ENCODE measurements around the gene NAPSA. TPM values are rescaled to one million over a fixed set of nuclear protein-coding genes. Genes with fewer than 3 reads are reported as not detected.

NAPSA gene
- total and polyA plus RNA-seq, 8 donors = 0.78 to 4.6 (median 2.3) TPM

DNA sequence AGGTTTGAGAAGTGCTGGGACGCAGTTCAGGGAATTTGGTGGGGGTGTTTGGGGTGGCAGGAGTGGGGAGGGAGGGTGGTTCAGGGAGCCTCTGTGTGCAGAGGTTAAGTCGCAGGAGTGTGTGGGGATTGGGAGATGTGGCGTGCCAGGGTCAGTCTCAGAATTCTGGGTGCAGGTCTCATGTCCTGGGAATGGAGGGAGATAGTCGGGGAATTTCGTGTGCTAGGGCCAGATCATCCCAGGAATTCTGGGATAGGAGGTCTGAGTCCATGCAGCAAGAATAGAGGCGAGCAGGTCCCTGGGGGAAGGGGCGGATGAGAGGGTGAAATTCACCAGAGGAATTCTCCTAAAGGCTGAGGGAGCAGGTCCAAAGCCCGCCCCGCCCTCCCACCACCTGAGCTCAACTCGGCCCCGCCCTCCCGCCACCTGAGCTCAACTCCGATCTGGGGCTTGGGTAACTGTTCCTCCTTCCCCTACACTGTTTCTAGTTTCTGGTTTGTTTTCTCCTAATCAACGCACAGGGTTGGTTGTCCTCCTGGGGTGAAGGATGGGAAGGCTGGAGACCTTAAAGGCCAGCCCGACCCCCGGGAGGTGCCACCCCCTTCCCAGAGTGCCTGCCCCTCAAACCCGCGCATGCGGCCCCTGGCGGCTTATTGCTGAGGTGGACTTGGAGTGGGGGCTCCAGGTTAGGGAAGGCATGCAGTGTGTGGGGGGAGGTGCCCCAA is 51.5 kb downstream of the NAPSA start:
- Histone ChIP-seq H3K4me3 (no peak overlapping the region), H3K4me1 (no peaks in the 10 kb centered on the region), H3K27me3 (peaks cover 0 to 6% (median 0%) of the 10 kb centered on the region in 4 donors), H3K27ac (no peak overlapping the region), H3K9me3 (no peaks in the 10 kb centered on the region), H3K36me3 (no peaks in the 10 kb centered on the region)
- 4 to 6% methylated on average over 17 to 20 of the region's 20 CpGs for whole genome bisulfite sequencing, 2 donors
- intact Hi-C loops (cut with DNase I) = no loop called here
- ATAC-seq (peak; percentile 41 to 67 (median 46)), DNase-seq (peak in 1 of 6 donors; percentile 61), FAIRE-seq (no peak)
- TF ChIP-seq, protein P1, sequence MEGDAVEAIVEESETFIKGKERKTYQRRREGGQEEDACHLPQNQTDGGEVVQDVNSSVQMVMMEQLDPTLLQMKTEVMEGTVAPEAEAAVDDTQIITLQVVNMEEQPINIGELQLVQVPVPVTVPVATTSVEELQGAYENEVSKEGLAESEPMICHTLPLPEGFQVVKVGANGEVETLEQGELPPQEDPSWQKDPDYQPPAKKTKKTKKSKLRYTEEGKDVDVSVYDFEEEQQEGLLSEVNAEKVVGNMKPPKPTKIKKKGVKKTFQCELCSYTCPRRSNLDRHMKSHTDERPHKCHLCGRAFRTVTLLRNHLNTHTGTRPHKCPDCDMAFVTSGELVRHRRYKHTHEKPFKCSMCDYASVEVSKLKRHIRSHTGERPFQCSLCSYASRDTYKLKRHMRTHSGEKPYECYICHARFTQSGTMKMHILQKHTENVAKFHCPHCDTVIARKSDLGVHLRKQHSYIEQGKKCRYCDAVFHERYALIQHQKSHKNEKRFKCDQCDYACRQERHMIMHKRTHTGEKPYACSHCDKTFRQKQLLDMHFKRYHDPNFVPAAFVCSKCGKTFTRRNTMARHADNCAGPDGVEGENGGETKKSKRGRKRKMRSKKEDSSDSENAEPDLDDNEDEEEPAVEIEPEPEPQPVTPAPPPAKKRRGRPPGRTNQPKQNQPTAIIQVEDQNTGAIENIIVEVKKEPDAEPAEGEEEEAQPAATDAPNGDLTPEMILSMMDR (IDR thresholded peaks at IDR 0.05) = no peak

DNA sequence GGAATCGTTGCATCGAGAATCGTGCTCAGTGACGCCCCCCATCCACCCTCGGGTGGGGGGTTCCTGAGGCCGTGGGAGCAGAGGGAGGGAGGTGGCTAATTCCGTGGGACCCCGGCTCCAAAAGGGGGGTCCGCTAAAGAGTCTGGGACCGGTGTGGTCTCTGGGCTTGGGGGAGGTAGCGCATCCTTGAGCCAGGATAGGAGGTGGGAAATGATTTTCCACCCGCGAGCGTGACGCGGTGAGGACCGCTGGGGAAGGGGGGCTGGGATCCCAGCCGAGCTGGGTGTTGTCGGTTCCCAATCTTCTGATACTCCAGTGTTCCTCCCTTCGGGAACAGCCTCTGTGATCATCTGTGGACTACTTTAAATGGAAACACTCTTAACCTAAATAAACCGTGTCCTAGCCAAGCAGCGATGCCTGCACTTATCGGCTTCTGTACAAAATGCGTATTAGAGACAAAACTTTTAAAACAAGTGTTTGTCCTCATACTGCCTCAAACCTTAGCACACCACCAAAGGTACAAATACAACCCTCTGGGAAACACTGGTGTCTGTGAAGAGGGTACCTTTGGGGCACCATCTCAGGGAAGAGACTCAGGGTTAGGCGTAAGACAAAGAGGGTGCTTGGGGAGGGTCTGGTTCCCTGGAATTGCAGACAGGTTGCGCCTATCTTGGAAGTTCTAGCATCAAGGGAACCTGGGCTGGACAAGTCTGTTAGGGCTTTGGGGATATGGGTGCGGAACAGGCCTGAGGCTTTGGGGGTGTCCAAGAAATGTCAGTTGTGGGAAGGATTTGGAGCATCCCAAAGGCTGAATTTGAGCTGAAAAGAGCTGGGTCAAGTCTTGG is 52.2 kb downstream of the NAPSA start:
- Histone ChIP-seq H3K4me3 (no peak overlapping the region), H3K9me3 (no peaks in the 10 kb centered on the region), H3K4me1 (no peaks in the 10 kb centered on the region), H3K27ac (no peak overlapping the region), H3K27me3 (peaks cover 0 to 6% (median 0%) of the 10 kb centered on the region in 4 donors), H3K36me3 (no peaks in the 10 kb centered on the region)
- TF ChIP-seq, protein P1 (IDR thresholded peaks at IDR 0.05) = no peak
- intact Hi-C loops (cut with DNase I) = no loop called here
- DNase-seq = peak in 1 of 6 donors; percentile 44
- WGBS, 2 donors = 7 to 9% methylated on average over 27 of the region's 27 CpGs
- no peak for FAIRE-seq
- ATAC-seq = no peak

DNA sequence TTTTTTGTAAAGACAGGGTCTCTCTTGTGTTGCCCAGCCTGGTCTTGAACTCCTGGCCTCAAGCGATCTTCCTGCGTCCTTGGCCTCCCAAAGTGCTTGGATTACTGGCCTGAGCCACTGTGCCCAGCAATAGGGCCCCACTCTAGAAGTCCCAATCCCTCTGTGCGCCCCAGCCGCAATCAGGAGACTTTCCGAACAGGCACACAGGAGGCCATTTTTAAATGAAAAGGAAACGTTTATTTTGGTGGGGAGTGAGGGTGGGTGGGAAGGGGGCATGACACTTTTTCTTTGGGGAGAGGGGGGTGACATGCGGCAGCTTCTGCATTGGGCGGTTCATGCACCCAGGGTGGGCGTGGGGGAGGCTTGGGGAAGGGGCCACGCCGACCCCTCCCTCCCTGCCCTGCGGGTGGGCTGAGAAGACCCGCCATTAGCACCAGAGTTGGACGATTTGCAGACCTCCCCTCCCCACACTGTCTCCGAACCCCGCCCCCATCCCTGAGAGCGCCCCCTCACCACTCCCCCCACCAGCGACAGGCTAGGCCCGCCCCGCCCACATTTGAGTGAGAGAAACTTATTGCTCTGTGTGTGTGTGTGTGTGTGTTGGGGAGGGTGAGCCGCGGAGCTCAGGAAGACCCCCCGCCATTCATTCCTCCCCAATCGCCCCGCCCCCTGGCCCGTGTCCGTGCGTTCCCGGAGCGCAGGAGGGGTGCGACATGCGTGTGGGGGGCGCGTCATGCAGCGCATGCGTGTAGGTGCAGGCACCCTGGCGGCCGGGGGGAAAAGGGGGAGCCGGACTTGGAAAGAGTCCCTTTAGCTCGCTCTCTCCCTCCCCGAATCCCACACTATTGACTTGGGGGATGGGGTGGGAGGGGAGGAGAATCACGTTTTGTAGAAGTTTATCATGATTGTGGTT is 53.5 kb downstream of the NAPSA start:
- no peaks in the 10 kb centered on the region for H3K9me3 ChIP-seq
- intact Hi-C loops (cut with DNase I) = no loop called here
- H3K27me3 ChIP-seq = peaks cover 0 to 6% (median 0%) of the 10 kb centered on the region in 4 donors
- no peak overlapping the region for H3K4me3 ChIP-seq
- DNase-seq (peak in 3 of 6 donors; percentile 31 to 77 (median 48)), ATAC-seq (peak in 3 of 4 donors; percentile 18 to 51 (median 49)), FAIRE-seq (no peak)
- TF ChIP-seq, protein P1 (IDR thresholded peaks at IDR 0.05) = no peak
- no peaks in the 10 kb centered on the region for H3K36me3 ChIP-seq
- no peak overlapping the region for H3K27ac ChIP-seq
- WGBS, 2 donors = 9% methylated on average over 37 to 42 of the region's 42 CpGs
- no peaks in the 10 kb centered on the region for H3K4me1 ChIP-seq

DNA sequence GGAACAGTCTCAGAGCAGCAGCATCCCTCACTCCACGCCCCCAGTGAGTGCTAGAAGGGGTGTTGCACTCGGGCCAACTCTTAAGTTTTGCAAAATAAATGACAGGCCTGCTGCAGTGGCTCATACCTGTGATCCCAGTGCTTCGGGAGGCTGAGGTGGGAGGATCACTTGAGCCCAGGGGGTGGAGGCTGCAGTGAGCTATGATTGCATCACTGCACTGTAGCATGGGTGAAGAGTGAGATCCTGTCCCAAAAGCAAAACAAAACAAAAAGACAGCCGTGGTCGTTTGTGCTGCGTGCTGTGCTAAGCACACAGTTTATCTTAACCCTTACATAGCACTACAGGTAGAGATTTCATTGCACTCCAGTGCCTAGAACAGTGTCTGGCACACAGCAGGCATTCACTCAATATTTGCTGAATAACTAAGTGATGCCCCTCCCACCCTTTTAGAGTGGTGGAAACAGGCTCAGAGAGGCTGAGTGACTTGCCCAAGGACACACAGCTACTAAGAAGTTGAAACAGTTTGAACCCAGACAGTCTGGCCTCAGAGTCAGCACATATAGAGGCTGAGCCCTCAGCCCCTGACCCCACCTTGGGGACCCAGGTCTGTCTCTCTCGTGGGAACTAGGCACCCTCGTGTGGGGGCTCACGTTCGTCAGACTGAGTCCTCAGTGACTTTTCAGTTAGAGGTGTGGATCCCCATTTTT is 54.5 kb downstream of the NAPSA start:
- WGBS, 2 donors = 45 to 51% methylated on average over 10 of the region's 10 CpGs
- peak in 1 of 6 donors; percentile 48 for DNase-seq
- no peak for ATAC-seq
- TF ChIP-seq, protein P1 (IDR thresholded peaks at IDR 0.05) = no peak
- Histone ChIP-seq H3K9me3 (no peaks in the 10 kb centered on the region), H3K27me3 (peaks cover 0 to 6% (median 0%) of the 10 kb centered on the region in 4 donors), H3K36me3 (no peaks in the 10 kb centered on the region), H3K4me3 (no peak overlapping the region), H3K4me1 (no peaks in the 10 kb centered on the region), H3K27ac (no peak overlapping the region)
- no peak for FAIRE-seq
- intact Hi-C loops (cut with DNase I) = no loop called here
